Mononuclear cell (primary cell): ENCODE measurements around the gene SLC16A5. TPM values are rescaled to one million over a fixed set of nuclear protein-coding genes. Genes with fewer than 3 reads are reported as not detected.
A peak's percentile ranks its signal among the peaks of the same experiment; 100 is the strongest.
"Not testable (repeated sequence)": the region's sequence is repeated elsewhere in the genome, so short reads cannot be mapped to it uniquely, and the experiment has no call there.

Experiments used
- H3K27me3 ChIP-seq: 2 replicates; pipeline ENCODE4 v1.6.0; 2011; ENCODE audit warnings: low read length, control low read depth; ENCODE audit not compliant: insufficient read depth
- H3K4me1 ChIP-seq: 2 replicates; pipeline ENCODE4 v1.5.1; 2011; ENCODE audit warnings: mild to moderate bottlenecking, low read length, control low read depth; ENCODE audit not compliant: insufficient read depth
- H3K4me3 ChIP-seq: 2 replicates; pipeline ENCODE4 v1.5.1; 2011; ENCODE audit warnings: mild to moderate bottlenecking, low read length, moderate library complexity
- H3K9me3 ChIP-seq: 2 replicates; pipeline ENCODE4 v1.5.1; 2011; ENCODE audit warnings: low read depth, mild to moderate bottlenecking, control low read depth, low read length
- total RNA-seq: library from RNA; depleted of rRNA; stranded (reverse); fragments of >200 nt; gene quantifications from one replicate; pipeline ENCODE4 v1.2.3, GENCODE V29; 2012

Gene SLC16A5
- total RNA-seq, 1 donor = 13.0 TPM

GRCh38 chr17:75127936-75128335 is 40.2 kb downstream of the SLC16A5 start:
- not testable (repeated sequence) for H3K9me3 ChIP-seq, H3K4me3 ChIP-seq, H3K27me3 ChIP-seq
- peaks cover 50% of the 10 kb centered on the region for H3K4me1 ChIP-seq

GRCh38 chr17:75128694-75129505 is 41.1 kb downstream of the SLC16A5 start:
- Histone ChIP-seq H3K4me3 (no peak overlapping the region), H3K27me3 (no peaks in the 10 kb centered on the region), H3K4me1 (peaks cover 46% of the 10 kb centered on the region), H3K9me3 (no peaks in the 10 kb centered on the region)

- no peaks in the 10 kb centered on the region for H3K27me3 ChIP-seq
- no peak overlapping the region for H3K4me3 ChIP-seq
- no peaks in the 10 kb centered on the region for H3K9me3 ChIP-seq
- H3K4me1 ChIP-seq = peaks cover 39% of the 10 kb centered on the region
Measured at GRCh38 chr17:75129576-75129975, 41.8 kb downstream of the SLC16A5 start.

GRCh38 chr17:75130059-75130631 is 42.4 kb downstream of the SLC16A5 start:
- no peaks in the 10 kb centered on the region for H3K27me3 ChIP-seq
- H3K4me1 ChIP-seq = peaks cover 33% of the 10 kb centered on the region
- H3K4me3 ChIP-seq = no peak overlapping the region
- H3K9me3 ChIP-seq = no peaks in the 10 kb centered on the region

GRCh38 chr17:75130632-75131277 is 43.0 kb downstream of the SLC16A5 start:
- H3K9me3 ChIP-seq = no peaks in the 10 kb centered on the region
- peaks cover 27% of the 10 kb centered on the region for H3K4me1 ChIP-seq
- H3K27me3 ChIP-seq = no peaks in the 10 kb centered on the region
- H3K4me3 ChIP-seq = peak overlapping the region; percentile 70

- Histone ChIP-seq H3K4me3 (peak within 1 kb of the TSS; percentile 70), H3K4me1 (peaks cover 20% of the 10 kb centered on the region), H3K27me3 (no peaks in the 10 kb centered on the region), H3K9me3 (no peaks in the 10 kb centered on the region)
Measured at GRCh38 chr17:75131278-75132017, 43.7 kb downstream of the SLC16A5 start, which contains the start of gene NT5C. Gene NT5C (minus strand): TSS chr17:75131742. CDS start chr17:75131707, 35 bp downstream.

GRCh38 chr17:75132018-75133000 is 44.6 kb downstream of the SLC16A5 start:
- peak overlapping the region; percentile 70 for H3K4me3 ChIP-seq
- peaks cover 17% of the 10 kb centered on the region for H3K4me1 ChIP-seq
- H3K27me3 ChIP-seq, H3K9me3 ChIP-seq: not testable (repeated sequence)

- Histone ChIP-seq H3K27me3 (no peaks in the 10 kb centered on the region), H3K4me3 (no peak overlapping the region), H3K9me3 (no peaks in the 10 kb centered on the region), H3K4me1 (peaks cover 17% of the 10 kb centered on the region)
Measured at GRCh38 chr17:75133001-75133400, 45.2 kb downstream of the SLC16A5 start.

- not testable (repeated sequence) for H3K27me3 ChIP-seq, H3K4me3 ChIP-seq, H3K9me3 ChIP-seq
- H3K4me1 ChIP-seq = peaks cover 17% of the 10 kb centered on the region
Measured at GRCh38 chr17:75133607-75134347, 46.0 kb downstream of the SLC16A5 start.

- Histone ChIP-seq H3K27me3 (no peaks in the 10 kb centered on the region), H3K4me3 (no peak overlapping the region), H3K4me1 (peaks cover 16% of the 10 kb centered on the region), H3K9me3 (no peaks in the 10 kb centered on the region)
Measured at GRCh38 chr17:75135452-75135851, 47.7 kb downstream of the SLC16A5 start.

GRCh38 chr17:75135946-75136345 is 48.2 kb downstream of the SLC16A5 start:
- Histone ChIP-seq H3K27me3 (no peaks in the 10 kb centered on the region), H3K9me3 (no peaks in the 10 kb centered on the region), H3K4me3 (no peak overlapping the region), H3K4me1 (peaks cover 18% of the 10 kb centered on the region)

GRCh38 chr17:75137762-75138161 is 50.0 kb downstream of the SLC16A5 start:
- not testable (repeated sequence) for H3K9me3 ChIP-seq, H3K27me3 ChIP-seq, H3K4me3 ChIP-seq
- H3K4me1 ChIP-seq = peaks cover 15% of the 10 kb centered on the region

- Histone ChIP-seq H3K4me1 (peaks cover 15% of the 10 kb centered on the region), H3K9me3 (no peaks in the 10 kb centered on the region), H3K27me3 (no peaks in the 10 kb centered on the region), H3K4me3 (no peak overlapping the region)
Measured at GRCh38 chr17:75138519-75138918, 50.8 kb downstream of the SLC16A5 start.
